Fibroblast of pulmonary artery (primary cell): ENCODE results near the gene FILIP1.
A peak's percentile ranks its signal among the peaks of the same experiment; 100 is the strongest.

Source experiments
- DNase-seq: peaks from one replicate; pipeline ENCODE4 v3.0.0-alpha.2; 2010; ENCODE audit warnings: low read depth
- H3K4me3 ChIP-seq: replicated peaks from 2 replicates; pipeline ENCODE4 v1.5.1; 2011; ENCODE audit warnings: low read depth, mild to moderate bottlenecking, control low read depth, low read length, moderate library complexity
- CTCF ChIP-seq: IDR thresholded peaks from 2 replicates; pipeline ENCODE4 v1.5.1; 2011; ENCODE audit warnings: mild to moderate bottlenecking, control low read depth, low read length, inconsistent platforms; ENCODE audit errors: missing control alignments

The FILIP1 gene

GRCh38 chr6:75486850-75487518 is 6.6 kb downstream of the FILIP1 start:
- no peak overlapping the region for H3K4me3 ChIP-seq
- no peak for DNase-seq
- TF ChIP-seq CTCF, result no peak

- no peak for DNase-seq
- no peak overlapping the region for H3K4me3 ChIP-seq
- no peak for TF ChIP-seq CTCF
Observed at GRCh38 chr6:75484535-75484934, 9.1 kb downstream of the FILIP1 start.

- no peak for DNase-seq
- TF ChIP-seq CTCF, result no peak
- H3K4me3 ChIP-seq, result no peak overlapping the region
Observed at GRCh38 chr6:75483136-75483952, 10.3 kb downstream of the FILIP1 start.

GRCh38 chr6:75481936-75482593 is 11.5 kb downstream of the FILIP1 start:
- DNase-seq, result peak; percentile 73
- no peak for TF ChIP-seq CTCF
- H3K4me3 ChIP-seq, result no peak overlapping the region

- no peak for DNase-seq
- no peak for TF ChIP-seq CTCF
- no peak overlapping the region for H3K4me3 ChIP-seq
Observed at GRCh38 chr6:75481394-75481793, 12.2 kb downstream of the FILIP1 start.

GRCh38 chr6:75480425-75480824 is 13.2 kb downstream of the FILIP1 start:
- no peak for TF ChIP-seq CTCF
- H3K4me3 ChIP-seq, result no peak overlapping the region
- no peak for DNase-seq
